GM10266 (cell line): ENCODE results near the gene NLRP12.
"Not testable (repeated sequence)": the region's sequence is repeated elsewhere in the genome, so short reads cannot be mapped to it uniquely, and the experiment has no call there.

Experiments used
- DNase-seq: peaks from one replicate; pipeline ENCODE4 v3.0.0; 2012; ENCODE audit errors: extremely low spot score
- TF ChIP-seq, protein P1 (sequence below): IDR thresholded peaks from 2 replicates; pipeline ENCODE4 v1.5.1; 2012; ENCODE audit warnings: mild to moderate bottlenecking, low read depth; ENCODE audit not compliant: control insufficient read depth, insufficient read depth; ENCODE audit errors: missing control alignments

NLRP12 gene

DNA sequence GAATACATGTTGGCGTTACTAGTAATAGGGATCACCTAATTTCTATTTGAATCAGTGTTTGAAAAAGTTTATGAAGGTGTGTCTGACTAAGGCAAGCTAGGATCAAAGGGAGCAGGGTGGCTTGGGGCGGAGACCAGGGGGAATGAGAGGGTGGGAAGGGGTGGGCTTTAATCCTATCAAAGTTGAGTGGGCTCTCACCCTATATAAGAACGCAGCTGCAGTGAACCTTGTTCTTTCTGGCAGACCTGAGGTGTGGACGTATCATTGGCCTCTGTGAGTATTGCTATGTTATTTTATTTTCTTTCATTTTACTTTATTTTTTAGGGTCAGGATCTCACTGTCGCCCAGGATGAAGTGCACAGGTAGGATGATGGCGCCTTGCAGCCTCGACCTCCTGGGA is 37.4 kb downstream of the NLRP12 start:
- TF ChIP-seq, protein P1, sequence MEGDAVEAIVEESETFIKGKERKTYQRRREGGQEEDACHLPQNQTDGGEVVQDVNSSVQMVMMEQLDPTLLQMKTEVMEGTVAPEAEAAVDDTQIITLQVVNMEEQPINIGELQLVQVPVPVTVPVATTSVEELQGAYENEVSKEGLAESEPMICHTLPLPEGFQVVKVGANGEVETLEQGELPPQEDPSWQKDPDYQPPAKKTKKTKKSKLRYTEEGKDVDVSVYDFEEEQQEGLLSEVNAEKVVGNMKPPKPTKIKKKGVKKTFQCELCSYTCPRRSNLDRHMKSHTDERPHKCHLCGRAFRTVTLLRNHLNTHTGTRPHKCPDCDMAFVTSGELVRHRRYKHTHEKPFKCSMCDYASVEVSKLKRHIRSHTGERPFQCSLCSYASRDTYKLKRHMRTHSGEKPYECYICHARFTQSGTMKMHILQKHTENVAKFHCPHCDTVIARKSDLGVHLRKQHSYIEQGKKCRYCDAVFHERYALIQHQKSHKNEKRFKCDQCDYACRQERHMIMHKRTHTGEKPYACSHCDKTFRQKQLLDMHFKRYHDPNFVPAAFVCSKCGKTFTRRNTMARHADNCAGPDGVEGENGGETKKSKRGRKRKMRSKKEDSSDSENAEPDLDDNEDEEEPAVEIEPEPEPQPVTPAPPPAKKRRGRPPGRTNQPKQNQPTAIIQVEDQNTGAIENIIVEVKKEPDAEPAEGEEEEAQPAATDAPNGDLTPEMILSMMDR: no peak
- no peak for DNase-seq

DNA sequence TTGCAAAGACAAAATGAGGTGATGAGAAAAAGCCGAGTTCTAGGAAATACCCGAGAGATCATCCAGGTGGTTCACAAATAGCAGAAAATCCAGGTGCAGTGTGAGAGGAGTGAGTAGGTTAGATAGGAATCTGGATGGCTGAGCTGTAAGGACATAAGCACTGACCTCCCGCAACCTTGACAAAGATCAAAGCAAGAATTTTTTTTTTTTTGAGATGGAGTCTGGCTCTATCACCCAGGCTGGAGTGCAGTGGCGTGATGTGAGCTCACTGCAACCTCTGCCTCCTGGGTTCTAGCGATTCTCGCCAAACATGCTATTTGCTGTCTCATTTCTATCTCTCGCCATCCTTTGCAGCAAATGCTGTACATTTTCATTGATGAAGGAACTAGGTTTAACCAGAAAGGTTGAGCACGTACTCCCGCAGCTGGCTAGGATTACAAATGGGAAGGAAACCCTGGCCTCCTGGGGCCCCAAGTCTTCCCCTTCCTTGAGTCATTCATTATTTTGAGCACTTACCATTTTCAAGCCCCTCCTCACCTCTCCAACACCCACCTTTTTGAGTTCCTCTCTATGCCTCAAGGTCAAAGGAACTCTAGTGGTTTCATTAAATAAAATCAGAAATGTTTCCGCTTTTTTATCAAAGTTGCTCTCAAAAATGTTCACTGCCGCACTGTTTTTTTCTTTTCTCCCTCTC is 38.8 kb downstream of the NLRP12 start:
- TF ChIP-seq, protein P1: no peak
- DNase-seq: no peak

DNA sequence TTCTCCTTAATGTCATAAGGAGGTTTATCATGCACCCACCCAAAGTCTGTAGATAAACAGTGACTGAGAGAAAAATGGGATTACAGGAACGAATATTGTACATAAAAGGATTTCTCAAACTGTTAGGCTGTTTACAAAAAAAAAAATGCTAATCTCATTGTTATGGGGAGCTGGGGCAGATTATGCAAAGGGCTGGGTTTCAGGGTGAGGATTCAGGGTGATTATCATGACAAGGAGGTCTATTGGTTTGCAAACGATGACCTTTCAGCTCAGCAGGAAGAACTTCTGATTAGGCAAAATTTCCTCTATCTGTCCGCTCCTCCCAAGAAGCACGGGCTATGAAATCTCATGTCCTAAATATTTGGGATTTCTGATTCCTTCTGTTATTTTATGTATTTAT is 41.4 kb downstream of the NLRP12 start:
- no peak for DNase-seq
- TF ChIP-seq, protein P1: no peak

DNA sequence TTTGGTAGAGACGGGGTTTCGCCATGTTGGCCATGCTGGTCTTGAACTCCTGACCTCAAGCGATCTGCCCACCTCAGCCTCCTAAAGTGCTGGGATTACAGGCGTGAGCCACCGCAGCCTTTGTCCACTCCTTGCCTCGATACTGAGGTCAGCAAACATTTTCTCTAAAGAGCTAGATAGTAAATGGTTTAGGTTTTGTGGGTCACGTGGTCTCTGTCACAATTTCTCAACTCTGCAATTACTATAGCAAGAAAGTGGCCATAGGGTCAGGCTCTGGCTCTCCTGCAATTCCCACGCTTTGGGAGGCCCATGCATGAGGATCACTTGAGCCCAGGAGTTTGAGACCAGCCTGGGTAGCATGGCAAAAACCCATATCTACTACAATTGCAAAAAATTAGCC is 42.8 kb downstream of the NLRP12 start:
- not testable (repeated sequence) for DNase-seq

DNA sequence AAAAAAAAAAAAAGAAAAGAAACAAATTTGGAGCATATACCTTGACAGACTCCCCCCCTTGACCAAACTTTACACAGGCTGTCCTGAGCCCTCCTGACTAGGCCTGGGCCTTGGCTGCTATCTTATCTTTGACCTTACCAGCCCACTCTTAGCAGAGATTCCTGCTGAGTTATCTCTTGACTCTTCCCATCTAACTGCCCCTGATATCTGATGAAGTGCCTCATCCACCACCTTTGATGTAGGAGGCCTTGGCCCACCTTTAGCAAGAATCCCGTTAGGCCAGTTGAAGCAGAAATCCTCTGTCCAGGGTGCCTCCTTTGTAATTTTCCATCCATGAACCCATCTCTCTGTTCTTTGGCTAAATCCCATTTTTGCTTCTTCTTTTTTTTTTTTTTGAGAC is 43.6 kb downstream of the NLRP12 start:
- DNase-seq: no peak
- TF ChIP-seq, protein P1: no peak

DNA sequence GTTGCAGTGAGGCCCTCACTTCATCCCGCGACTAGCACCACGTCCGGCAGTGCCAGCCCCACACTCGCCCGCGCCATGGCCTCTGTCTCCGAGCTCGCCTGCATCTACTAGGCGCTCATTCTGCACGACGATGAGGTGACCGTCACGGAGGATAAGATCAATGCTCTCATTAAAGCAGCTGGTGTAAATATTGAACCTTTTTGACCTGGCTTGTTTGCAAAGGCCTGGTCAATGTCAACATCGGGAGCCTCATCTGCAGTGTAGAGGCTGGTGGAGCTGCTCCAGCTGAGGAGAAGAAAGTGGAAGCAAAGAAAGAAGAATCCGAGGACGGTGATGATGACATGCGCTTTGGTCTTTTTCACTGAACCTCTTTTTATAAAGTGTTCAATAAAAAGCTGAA is 48.6 kb downstream of the NLRP12 start:
- TF ChIP-seq, protein P1: no peak
- no peak for DNase-seq

DNA sequence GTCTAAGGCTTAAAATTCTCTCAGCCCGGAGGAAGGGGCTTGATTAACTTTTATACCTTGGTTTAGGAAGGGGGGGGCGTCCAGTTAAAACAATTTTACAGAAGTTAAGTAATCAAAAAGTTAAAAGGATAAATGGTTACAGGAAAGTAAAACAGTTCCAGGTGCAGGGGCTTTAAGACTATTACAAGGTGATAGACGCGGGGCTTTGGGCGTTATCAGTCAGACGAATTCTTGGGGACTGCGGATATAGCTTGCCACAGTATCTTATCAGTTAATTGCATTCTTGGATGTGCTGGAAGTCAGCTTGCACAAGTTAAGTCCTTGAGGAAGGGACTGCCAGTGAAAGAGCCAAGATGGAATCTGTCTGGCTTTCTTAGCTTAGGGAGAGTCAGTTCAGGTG is 49.6 kb downstream of the NLRP12 start:
- DNase-seq: not testable (repeated sequence)

DNA sequence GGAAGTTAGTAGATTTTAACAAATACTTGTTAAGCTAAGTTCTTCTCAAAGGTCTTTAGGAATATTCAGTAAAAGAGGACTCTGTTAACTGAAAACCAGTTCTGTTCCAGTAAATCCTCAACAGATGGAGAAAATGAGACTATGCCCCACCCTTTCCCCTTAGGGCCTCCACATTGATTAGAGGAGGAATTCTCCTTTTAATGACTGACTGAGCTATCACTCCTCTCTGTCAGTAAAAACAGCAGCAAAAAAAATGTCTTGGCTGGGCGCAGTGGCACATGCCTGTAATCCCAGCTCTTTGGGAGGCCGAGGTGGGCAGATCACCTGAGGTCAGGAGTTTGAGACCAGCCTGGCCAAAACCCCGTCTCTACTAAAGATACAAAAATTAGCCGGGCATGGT is 50.1 kb downstream of the NLRP12 start:
- DNase-seq: no peak
- TF ChIP-seq, protein P1: no peak
